HAP-1 (cell line): ENCODE measurements around the gene NF2.
"Not testable (repeated sequence)": the region's sequence is repeated elsewhere in the genome, so short reads cannot be mapped to it uniquely, and the experiment has no call there.

ENCODE experiments used
- DNase-seq, 2 experiments: peaks; one replicate each; pipeline ENCODE4 v3.0.0-alpha.2; 2016 to 2020; ENCODE audit warnings: low spot score in 2 of 2
- H3K27me3 ChIP-seq: fragments of 250-450 bp; sonication (Bioruptor Pico); 2 replicates; pipeline ENCODE4 v1.5.1; 2020; ENCODE audit warnings: low read depth, mild to moderate bottlenecking, moderate library complexity
- H3K36me3 ChIP-seq: fragments of 250-450 bp; sonication (Bioruptor Pico); replicated peaks from 2 replicates; pipeline ENCODE4 v1.5.1; 2020; ENCODE audit warnings: mild to moderate bottlenecking
- H3K4me1 ChIP-seq: fragments of 250-450 bp; sonication (Bioruptor Pico); 2 replicates; pipeline ENCODE4 v1.5.1; 2020; ENCODE audit warnings: mild to moderate bottlenecking
- H3K4me3 ChIP-seq: fragments of 250-450 bp; sonication (Bioruptor Pico); 2 replicates; pipeline ENCODE4 v1.5.1; 2020; ENCODE audit warnings: mild to moderate bottlenecking, moderate library complexity
- H3K9me3 ChIP-seq: fragments of 250-450 bp; sonication (Bioruptor Pico); 2 replicates; pipeline ENCODE4 v1.5.1; 2020; ENCODE audit warnings: mild to moderate bottlenecking, moderate library complexity
- in situ Hi-C: fragments of 300-500 bp; cut with MboI; formaldehyde crosslinking; loops from 3 replicates; pipeline ENCODE4 v1.14.3; 2020; ENCODE audit warnings: low sequenced_read_pairs, inconsistent platforms, mixed read lengths

NF2 gene

DNA sequence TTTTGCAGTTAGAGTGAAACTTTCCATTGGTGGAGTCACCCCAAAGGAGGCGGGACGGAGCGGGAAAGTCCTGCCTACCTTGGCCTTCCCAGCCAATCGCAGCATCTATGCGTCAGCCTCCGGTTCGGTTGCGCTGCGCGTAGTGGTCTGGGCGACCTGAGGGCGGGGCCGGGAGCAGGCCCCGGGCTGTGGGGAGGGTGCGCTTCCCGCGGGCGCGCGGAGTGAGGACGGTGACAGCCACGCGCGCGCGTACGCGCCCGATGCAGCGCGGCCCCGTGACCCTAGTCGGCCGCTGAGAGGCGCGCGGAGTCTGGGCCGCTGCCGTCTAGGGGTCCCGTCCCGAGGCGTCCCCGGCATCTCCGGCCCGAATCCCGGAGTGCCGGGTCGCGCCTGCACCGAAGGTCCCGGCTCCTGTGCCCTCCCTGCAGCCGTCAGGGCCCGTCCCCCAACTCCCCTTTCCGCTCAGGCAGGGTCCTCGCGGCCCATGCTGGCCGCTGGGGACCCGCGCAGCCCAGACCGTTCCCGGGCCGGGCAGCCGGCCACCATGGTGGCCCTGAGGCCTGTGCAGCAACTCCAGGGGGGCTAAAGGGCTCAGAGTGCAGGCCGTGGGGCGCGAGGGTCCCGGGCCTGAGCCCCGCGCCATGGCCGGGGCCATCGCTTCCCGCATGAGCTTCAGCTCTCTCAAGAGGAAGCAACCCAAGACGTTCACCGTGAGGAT, at the start of gene NF2:
NF2 (plus strand) TSS at position 276 of the 718 bp plus-strand sequence; CDS start at position 642, 366 bp downstream.
- peaks cover 6% of the 10 kb centered on the region; the same call in 1 of the 2 replicates for H3K36me3 ChIP-seq
- H3K4me3 ChIP-seq = peak within 1 kb of the TSS; percentile 69
- DNase-seq = peak; percentile 98
- no peaks in the 10 kb centered on the region for H3K9me3 ChIP-seq
- peaks cover 25% of the 10 kb centered on the region for H3K4me1 ChIP-seq
- in situ Hi-C loops = no loop called here
- no peaks in the 10 kb centered on the region for H3K27me3 ChIP-seq

DNA sequence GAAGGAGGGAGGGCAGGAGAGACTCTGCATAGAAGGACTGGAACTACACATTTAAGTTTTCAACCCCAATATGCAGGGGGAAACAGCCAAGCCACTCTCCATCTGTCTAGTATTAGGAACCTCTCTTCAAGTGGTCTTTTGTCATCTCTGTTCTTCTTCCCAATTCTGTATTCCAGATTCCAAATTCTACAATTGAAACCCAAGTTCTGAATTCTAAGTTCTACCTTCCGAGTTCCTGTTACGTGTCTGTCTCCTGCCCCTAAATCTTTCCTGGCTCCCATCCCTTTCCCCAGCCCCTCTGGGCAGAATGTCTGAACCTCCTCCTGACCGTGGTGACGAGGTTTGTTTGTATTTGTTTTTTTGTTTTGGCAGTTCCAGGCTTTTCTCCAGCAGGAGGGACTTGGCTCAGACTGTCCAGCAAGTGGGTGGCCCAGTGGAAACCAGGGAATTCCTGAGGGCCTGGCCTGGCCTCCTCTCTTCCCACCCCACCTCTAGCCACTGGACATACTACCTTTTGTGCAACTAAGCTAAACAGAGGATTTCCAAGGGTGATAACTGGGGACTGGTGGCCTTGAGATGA, 48.3 kb upstream of the NF2 start:
- in situ Hi-C loops = no loop called here
- DNase-seq = no peak
- Histone ChIP-seq H3K36me3 (peaks cover 44% of the 10 kb centered on the region), H3K27me3 (no peaks in the 10 kb centered on the region), H3K4me3 (no peak overlapping the region), H3K9me3 (no peaks in the 10 kb centered on the region), H3K4me1 (peaks cover 4% of the 10 kb centered on the region)

DNA sequence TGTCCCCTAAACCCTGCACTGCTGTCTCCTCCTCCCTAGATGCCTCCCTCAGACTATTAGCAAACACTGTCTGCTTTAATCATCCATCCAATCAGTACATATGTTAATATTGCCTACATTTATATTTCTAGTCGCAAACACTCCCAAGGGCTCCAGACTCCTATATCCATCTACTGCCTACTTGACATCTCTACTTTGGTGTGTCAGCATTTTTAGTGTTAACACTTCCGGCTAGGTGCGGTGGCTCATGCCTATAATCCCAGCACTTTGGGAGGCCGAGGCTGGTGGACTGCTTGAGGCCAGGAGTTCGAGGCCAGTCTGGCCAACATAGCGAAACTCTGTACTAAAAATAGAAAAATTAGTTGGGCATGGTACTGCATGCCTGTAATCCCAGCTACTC, 44.4 kb upstream of the NF2 start:
- in situ Hi-C loops = no loop called here
- DNase-seq = no peak
- Histone ChIP-seq H3K4me1 (peaks cover 3% of the 10 kb centered on the region; the same call in 1 of the 2 replicates), H3K4me3 (no peak overlapping the region), H3K36me3 (peaks cover 63% of the 10 kb centered on the region), H3K27me3 (no peaks in the 10 kb centered on the region), H3K9me3 (no peaks in the 10 kb centered on the region)

DNA sequence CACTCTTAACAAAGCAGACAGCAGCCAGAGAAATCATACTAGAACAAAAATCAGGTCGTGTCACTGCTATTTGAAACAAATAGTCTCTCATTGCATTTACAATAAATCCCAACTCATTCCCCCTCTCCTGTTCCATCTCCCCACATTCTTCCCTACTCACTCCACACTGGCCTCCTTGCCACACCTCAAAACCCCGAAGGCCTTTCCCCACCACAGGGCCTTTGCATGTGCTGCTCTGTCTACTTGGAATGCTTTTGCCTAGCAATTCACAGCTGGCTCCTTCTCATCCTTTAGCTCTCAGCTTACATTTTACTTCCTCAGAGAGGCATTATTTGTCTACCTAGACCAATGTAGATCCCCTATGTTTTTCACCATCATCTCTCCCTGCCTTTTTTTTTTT, 43.6 kb upstream of the NF2 start:
- DNase-seq = no peak
- H3K9me3 ChIP-seq = no peaks in the 10 kb centered on the region
- no peak overlapping the region for H3K4me3 ChIP-seq
- in situ Hi-C loops = no loop called here
- peaks cover 65% of the 10 kb centered on the region for H3K36me3 ChIP-seq
- no peaks in the 10 kb centered on the region for H3K4me1 ChIP-seq
- H3K27me3 ChIP-seq = no peaks in the 10 kb centered on the region

DNA sequence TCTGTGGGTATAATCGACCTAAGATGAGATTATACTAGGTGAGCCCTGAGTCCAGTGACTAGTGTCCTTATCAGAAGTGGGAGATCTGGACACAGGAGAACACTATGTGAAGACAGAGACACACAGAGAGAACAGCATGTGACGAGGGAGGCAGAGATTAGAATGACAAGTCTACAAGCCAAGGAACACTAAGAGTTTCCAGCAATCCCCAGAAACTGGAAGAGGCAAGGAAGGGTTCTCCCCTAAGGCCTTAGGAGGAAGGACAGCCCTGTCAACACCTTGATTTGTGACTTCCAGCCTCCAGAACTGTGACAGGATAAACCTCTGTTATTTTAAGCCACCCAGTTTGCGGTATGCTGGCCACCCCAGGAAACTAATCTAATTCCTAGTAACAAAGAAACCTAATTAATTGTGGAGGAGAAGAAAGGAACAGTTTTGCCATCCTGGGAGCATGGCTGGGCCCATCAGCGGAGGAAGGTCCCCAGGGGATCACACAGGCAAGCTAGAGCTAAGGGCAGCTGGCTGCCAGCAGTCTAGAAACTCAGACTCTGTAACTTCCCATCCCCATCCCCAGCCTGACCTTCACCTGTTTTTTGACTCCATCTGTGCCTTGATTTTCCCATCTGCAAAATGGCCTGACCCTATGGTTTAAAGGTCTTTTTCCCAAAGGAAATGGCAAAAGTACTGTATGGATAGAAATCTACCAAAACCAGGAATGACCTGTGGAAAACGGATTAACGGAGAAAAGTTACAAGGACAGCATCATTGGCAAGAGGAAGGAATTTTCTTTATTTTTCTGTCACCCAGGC, 39.6 kb upstream of the NF2 start:
- no peaks in the 10 kb centered on the region for H3K27me3 ChIP-seq
- no peak for DNase-seq
- no peaks in the 10 kb centered on the region for H3K4me1 ChIP-seq
- H3K9me3 ChIP-seq = no peaks in the 10 kb centered on the region
- H3K36me3 ChIP-seq = peaks cover 58% of the 10 kb centered on the region
- in situ Hi-C loops = no loop called here
- no peak overlapping the region for H3K4me3 ChIP-seq

DNA sequence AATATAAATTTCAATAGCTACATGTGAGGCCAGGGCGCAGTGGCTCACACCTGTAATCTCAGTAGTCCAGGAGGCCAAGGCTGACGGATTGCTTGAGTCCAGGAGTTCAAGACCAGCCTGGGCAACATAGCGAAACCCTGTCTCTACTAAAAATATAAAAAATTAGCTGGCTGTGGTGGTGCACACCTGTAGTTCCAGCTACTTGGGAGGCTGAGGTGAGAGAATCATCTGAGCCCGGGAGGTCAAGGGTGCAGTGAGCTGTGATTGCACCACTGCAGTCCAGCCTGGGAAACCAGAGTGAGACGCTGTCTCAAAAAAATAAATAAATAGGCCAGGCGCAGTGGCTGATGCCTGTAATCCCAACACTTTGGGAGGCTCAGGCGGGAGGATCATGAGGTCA, 36.9 kb upstream of the NF2 start:
- H3K4me3 ChIP-seq, H3K9me3 ChIP-seq, in situ Hi-C loops, H3K4me1 ChIP-seq, DNase-seq, H3K27me3 ChIP-seq: not testable (repeated sequence)
- peaks cover 49% of the 10 kb centered on the region for H3K36me3 ChIP-seq

DNA sequence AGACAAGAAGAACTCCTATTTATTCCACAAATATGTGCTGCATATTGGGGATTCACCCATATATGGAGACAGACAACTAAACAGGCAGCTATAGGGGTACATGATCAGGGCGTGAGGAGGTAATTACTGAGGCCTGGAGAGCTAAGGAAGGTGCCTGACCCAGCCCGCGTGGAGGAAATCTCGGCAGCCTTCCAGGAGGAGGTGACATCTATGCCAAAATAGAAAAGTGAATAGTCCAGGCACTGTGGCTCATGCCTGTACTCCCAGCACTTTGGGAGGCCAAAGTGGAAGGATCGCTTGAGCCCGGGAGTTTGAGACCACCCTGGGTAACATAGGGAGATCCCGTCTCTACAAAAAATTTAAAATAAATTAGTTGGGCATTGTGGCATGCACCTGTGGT, 36.1 kb upstream of the NF2 start:
- H3K27me3 ChIP-seq = no peaks in the 10 kb centered on the region
- H3K4me1 ChIP-seq = no peaks in the 10 kb centered on the region
- H3K36me3 ChIP-seq = peaks cover 40% of the 10 kb centered on the region
- no peaks in the 10 kb centered on the region for H3K9me3 ChIP-seq
- H3K4me3 ChIP-seq = no peak overlapping the region
- in situ Hi-C loops = no loop called here
- no peak for DNase-seq

DNA sequence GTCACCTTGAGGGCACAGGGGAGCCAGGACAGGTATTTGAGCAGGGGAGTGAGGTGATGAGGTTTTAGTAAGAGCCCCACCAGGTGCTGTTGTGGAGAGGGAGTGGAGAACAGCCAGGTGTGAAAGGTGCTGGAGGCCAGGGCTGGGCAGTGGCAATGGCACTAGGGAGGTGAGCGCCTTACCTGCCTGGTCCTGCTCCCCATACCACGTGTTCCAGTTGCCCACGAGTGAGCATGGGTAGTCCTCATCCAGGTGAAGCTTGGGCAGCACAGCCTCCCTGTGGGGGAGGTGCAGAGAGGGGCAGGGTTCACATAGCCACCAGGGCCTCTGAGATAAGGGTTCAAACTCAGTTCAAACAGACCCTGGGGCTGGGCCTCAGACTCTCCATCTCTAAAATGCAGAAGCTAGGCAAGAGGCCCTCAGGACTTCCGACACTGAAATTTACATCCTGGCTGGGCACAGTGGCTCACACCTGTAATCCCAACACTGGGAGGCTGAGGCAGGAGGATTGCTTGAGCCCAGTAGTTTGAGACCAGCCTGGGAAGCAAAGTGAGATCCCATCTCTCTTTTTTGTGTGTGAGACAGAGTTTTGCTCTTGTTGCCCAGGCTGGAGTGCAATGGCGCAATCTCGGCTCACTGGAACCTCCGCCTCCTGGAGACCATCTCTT, 34.3 kb upstream of the NF2 start:
- Histone ChIP-seq H3K4me3 (no peak overlapping the region), H3K4me1 (no peaks in the 10 kb centered on the region), H3K27me3 (no peaks in the 10 kb centered on the region), H3K9me3 (no peaks in the 10 kb centered on the region), H3K36me3 (peaks cover 35% of the 10 kb centered on the region)
- in situ Hi-C loops = no loop called here
- no peak for DNase-seq

DNA sequence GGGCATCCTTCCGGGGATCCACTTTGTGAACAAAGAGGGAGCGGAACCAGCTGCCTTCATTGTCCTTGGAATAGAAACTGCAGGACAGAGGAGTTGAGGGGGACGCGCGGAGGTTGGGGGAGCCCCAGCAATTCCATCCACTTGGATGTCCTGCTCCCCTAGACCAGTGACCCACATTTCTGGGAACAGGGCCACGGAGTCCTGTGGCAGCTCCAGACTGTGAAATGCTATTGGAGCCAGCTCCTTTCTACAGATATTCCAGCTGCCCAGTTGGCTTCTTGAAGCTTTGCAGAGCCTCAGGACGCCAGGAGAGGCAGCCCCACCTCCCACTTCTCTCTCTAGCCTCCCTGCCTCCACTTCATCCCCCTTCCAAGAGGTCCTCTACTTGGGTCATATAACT, 33.0 kb upstream of the NF2 start:
- H3K27me3 ChIP-seq = no peaks in the 10 kb centered on the region
- in situ Hi-C loops = no loop called here
- H3K36me3 ChIP-seq = peaks cover 29% of the 10 kb centered on the region
- H3K4me1 ChIP-seq = no peaks in the 10 kb centered on the region
- no peaks in the 10 kb centered on the region for H3K9me3 ChIP-seq
- no peak for DNase-seq
- H3K4me3 ChIP-seq = no peak overlapping the region

DNA sequence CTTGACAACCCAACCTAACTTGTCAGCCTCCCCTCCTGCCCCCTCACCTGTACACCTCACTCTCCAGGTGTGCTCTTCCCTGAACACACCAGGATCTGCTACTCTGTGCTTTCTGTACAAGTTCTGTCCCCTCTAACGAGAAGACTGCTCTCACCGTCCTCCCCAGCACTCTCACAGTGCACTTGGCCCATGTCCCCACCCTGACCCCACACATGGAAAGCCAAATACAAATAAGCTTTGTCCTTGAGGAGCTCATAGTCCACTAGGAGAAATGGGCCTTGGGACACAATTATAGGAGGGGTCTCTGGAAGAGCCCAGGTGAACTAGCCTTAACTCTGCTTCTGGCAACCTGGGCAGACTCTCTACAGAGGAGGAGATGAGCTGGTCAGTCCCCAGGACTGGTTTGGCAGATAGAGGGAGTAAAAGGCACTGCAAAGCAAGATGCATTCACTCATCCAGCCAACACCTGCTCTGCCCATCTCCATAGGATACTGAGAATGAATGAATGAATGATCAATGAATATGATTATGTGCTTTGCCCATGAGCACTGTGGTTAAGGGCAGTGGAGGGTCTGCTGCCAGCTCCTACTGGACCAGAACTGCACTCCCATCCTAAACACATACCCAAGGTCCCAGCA, 32.4 kb upstream of the NF2 start:
- Histone ChIP-seq H3K27me3 (no peaks in the 10 kb centered on the region), H3K9me3 (no peaks in the 10 kb centered on the region), H3K4me1 (no peaks in the 10 kb centered on the region), H3K36me3 (peaks cover 25% of the 10 kb centered on the region), H3K4me3 (no peak overlapping the region)
- DNase-seq = no peak
- in situ Hi-C loops = no loop called here

DNA sequence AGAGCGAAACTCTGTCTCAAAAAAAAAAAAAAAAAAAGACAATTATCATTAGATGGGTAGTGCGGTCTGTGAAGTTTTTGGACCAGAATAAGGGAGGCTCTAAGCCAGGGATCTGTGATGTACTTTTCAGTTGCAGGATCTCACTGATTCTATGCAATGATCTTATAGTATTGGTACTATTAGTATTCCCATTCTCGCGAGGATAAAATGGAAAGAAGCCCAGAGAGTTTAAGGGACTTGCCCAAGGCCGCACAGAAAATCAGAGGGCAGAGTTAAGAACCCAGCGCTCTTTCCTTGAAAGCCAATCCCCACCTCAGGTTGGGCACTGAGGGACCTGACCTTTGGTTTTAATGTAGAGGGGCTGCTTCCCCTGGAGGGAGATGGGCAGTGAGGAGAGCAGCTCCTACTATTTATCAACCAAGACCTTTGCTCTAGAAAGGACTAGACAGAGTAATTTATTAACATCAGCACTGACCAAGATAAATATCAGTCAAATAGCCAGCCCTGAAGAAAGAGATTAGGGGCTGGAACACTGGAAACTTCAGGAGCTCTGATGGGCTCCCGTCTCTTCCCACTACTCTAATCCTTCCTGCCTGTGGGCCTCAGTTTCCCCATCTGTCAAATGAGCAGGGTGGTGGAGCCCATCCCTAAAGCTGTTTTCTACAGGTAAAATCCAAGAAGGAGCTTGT, 28.5 kb upstream of the NF2 start:
- Histone ChIP-seq H3K9me3 (no peaks in the 10 kb centered on the region), H3K4me1 (peaks cover 3% of the 10 kb centered on the region; the same call in 1 of the 2 replicates), H3K36me3 (peaks cover 4% of the 10 kb centered on the region), H3K27me3 (no peaks in the 10 kb centered on the region), H3K4me3 (no peak overlapping the region)
- no peak for DNase-seq
- in situ Hi-C loops = no loop called here

DNA sequence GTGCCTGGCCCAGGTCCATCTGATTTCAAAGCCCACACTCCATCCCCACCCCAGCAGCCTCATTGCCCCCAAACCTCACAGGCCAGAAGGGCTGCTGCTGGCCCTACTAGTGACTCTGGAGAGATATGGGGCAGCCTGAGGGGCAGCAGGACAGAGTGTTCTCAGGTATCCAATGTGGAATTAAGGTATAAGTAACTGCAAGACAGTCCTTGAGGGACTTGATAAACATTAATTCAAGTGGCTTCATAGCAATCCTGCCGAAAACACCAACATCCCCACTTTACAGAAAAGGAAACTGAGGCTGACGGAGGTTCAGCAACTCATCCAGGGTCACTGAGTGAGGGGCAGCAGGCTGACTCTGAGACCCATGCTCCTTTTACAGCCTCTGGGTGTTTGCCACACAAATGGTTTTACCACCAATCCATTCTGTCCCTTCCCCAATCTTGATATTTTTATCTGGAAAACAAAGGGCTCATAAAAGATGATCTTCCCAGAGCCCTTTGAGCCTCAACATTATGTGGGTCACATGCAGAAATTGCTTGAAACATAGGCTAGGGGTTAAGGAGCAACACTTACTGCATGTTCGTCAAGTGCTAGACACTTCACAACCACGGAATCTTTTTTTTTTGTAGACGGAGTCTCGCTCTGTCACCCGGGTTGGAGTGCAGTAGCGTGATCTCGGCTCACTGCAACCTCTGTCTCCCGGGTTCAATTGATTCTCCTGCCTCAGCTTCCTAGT, 24.8 kb upstream of the NF2 start:
- Histone ChIP-seq H3K9me3 (no peaks in the 10 kb centered on the region), H3K4me1 (peaks cover 8% of the 10 kb centered on the region; the same call in 1 of the 2 replicates), H3K36me3 (peaks cover 4% of the 10 kb centered on the region; the same call in 1 of the 2 replicates), H3K4me3 (no peak overlapping the region), H3K27me3 (no peaks in the 10 kb centered on the region)
- DNase-seq = no peak
- in situ Hi-C loops = no loop called here
